ENCODE measurements around the gene POP4. TPM values are rescaled to one million over a fixed set of nuclear protein-coding genes. Genes with fewer than 3 reads are reported as not detected.

POP4 gene
- total and polyA plus RNA-seq, 7 donors = 33.5 to 103 (median 58.5) TPM

GRCh38 chr19:29645491-29645867, 39.4 kb downstream of the POP4 start:
- WGBS, 2 donors = 44 to 54% methylated on average over 5 of the region's 5 CpGs
- intact Hi-C loops (cut with DNase I) = no loop called here
- H3K4me1 ChIP-seq = peaks cover 0 to 8% (median 5%) of the 10 kb centered on the region in 4 donors

GRCh38 chr19:29645911-29646310, 39.8 kb downstream of the POP4 start:
- no peak overlapping the region for H3K27ac ChIP-seq
- 19 to 38% methylated on average over 8 of the region's 8 CpGs for WGBS, 2 donors
- H3K4me1 ChIP-seq = peaks cover 0 to 8% (median 5%) of the 10 kb centered on the region in 4 donors
- DNase-seq = no peak
- H3K9me3 ChIP-seq = no peaks in the 10 kb centered on the region
- no peak for TF ChIP-seq EP300 (IDR thresholded peaks at IDR 0.05)
- no peak for TF ChIP-seq POLR2A (IDR thresholded peaks at IDR 0.05)
- no peak for TF ChIP-seq POLR2AphosphoS5 (IDR thresholded peaks at IDR 0.05)
- TF ChIP-seq CTCF (IDR thresholded peaks at IDR 0.05) = no peak
- no peak overlapping the region for H3K4me3 ChIP-seq
- H3K27me3 ChIP-seq = no peaks in the 10 kb centered on the region
- H3K36me3 ChIP-seq = no peaks in the 10 kb centered on the region
- intact Hi-C loops (cut with DNase I) = no loop called here

More at GRCh38 chr19:29645491-29645867, 39.4 kb downstream of the POP4 start:
- Histone ChIP-seq H3K27ac (no peak overlapping the region), H3K36me3 (no peaks in the 10 kb centered on the region), H3K4me3 (no peak overlapping the region), H3K9me3 (no peaks in the 10 kb centered on the region), H3K27me3 (no peaks in the 10 kb centered on the region)
- peak; percentile 12 for DNase-seq
- TF ChIP-seq POLR2A (IDR thresholded peaks at IDR 0.05) = no peak
- no peak for TF ChIP-seq POLR2AphosphoS5 (IDR thresholded peaks at IDR 0.05)
- no peak for TF ChIP-seq CTCF (IDR thresholded peaks at IDR 0.05)
- no peak for TF ChIP-seq EP300 (IDR thresholded peaks at IDR 0.05)

GRCh38 chr19:29650772-29651387, 44.8 kb downstream of the POP4 start:
- WGBS, 2 donors = 64 to 66% methylated on average over 7 of the region's 7 CpGs
- no peak for TF ChIP-seq CTCF (IDR thresholded peaks at IDR 0.05)
- no peak for TF ChIP-seq POLR2AphosphoS5 (IDR thresholded peaks at IDR 0.05)
- TF ChIP-seq EP300 (IDR thresholded peaks at IDR 0.05) = no peak
- no peak for TF ChIP-seq POLR2A (IDR thresholded peaks at IDR 0.05)
- Histone ChIP-seq H3K4me3 (no peak overlapping the region), H3K27ac (no peak overlapping the region), H3K27me3 (no peaks in the 10 kb centered on the region), H3K36me3 (no peaks in the 10 kb centered on the region), H3K9me3 (peaks cover 0 to 5% (median 0%) of the 10 kb centered on the region in 4 donors), H3K4me1 (peaks cover 0 to 4% (median 0%) of the 10 kb centered on the region in 4 donors)
- intact Hi-C loops (cut with DNase I) = no loop called here
- DNase-seq = peak; percentile 2

GRCh38 chr19:29651622-29652394, 45.7 kb downstream of the POP4 start:
- WGBS, 2 donors = 70 to 84% methylated on average over 7 of the region's 7 CpGs
- Histone ChIP-seq H3K27me3 (no peaks in the 10 kb centered on the region), H3K27ac (no peak overlapping the region), H3K4me1 (no peaks in the 10 kb centered on the region), H3K9me3 (peaks cover 0 to 5% (median 0%) of the 10 kb centered on the region in 4 donors), H3K4me3 (no peak overlapping the region), H3K36me3 (no peaks in the 10 kb centered on the region)
- peak; percentile 8 for DNase-seq
- intact Hi-C loops (cut with DNase I) = no loop called here
- TF ChIP-seq POLR2A (IDR thresholded peaks at IDR 0.05) = no peak
- no peak for TF ChIP-seq CTCF (IDR thresholded peaks at IDR 0.05)
- no peak for TF ChIP-seq EP300 (IDR thresholded peaks at IDR 0.05)
- no peak for TF ChIP-seq POLR2AphosphoS5 (IDR thresholded peaks at IDR 0.05)
